Hypothalamus (tissue), 51 donors: ENCODE data around the gene MRGPRE.

Experiments used
- DNase-seq, 51 donors: peaks; one replicate each; lab custom pipeline; 2025; lab: John Stamatoyannopoulos, UW

MRGPRE gene

DNA sequence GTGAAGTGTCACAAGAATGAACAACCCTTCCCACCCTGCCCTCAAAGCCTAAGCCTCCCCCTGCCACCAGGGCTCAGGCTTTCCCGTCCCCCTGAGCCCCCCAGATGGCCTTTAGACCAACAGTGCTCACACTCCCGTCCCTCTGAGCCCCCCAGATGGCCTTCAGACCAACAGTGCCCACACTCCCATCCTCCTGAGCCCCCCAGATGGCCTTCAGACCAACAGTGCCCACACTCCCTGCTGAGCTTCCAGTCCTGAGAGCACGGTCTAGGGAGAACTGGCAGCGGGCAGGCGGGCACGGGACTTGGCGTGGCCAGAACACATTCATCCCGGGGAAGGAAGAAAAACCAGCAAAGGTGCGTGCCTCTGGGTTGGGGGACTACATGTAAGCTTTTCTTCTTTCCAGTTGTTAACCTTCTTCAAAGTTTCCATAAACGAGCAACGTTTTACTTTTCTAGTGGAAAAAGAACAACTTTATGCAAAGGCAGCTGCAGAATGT is 16.1 kb downstream of the MRGPRE start:
- no peak for DNase-seq

DNA sequence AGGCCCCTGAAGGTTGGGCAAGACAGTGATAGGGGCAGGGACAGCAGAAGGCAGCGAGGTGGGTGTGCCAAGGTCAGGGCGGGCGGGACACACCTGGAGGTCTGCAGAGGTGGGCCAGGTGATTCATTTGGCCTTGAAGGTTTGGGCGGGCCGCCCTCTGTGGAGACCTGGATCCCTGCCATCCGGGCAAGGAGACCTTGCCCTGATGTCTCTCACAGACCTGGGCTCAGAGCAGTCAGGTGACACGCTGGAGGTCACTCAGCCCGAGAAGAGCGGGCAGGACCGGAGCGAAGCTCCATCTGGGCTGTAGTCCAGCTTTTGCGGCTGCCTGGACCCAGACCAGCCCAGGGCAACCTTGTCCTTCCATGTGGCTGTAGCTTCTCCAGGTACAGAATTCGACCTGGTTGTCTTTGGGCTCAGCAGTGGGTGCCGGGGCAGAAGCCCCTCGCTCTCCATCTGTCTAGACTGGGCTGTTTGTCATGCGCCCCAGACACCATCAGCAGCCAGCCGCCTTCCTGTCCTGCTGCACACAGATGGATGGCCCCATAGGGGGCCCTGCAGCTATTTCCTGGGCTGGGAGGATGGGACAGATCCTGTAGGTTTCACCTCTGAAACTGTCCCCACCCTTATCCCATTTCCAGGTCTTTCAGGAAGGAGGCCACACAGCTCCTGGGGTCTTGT is 16.7 kb downstream of the MRGPRE start:
- DNase-seq, result no peak

DNA sequence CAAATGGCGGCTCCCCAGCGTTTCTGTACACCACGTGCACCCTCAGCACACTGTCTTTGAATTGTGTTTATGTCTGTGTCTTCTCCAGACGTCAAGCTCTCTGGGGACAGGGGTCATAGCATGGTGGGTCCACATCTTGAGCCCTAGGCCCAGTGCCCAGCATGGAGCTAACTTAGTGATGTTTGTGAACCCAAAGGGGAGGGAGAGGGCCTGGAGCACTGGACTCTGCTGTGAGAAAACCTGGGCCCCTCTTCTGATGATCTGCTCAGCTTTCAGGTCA is 17.9 kb downstream of the MRGPRE start:
- no peak for DNase-seq

DNA sequence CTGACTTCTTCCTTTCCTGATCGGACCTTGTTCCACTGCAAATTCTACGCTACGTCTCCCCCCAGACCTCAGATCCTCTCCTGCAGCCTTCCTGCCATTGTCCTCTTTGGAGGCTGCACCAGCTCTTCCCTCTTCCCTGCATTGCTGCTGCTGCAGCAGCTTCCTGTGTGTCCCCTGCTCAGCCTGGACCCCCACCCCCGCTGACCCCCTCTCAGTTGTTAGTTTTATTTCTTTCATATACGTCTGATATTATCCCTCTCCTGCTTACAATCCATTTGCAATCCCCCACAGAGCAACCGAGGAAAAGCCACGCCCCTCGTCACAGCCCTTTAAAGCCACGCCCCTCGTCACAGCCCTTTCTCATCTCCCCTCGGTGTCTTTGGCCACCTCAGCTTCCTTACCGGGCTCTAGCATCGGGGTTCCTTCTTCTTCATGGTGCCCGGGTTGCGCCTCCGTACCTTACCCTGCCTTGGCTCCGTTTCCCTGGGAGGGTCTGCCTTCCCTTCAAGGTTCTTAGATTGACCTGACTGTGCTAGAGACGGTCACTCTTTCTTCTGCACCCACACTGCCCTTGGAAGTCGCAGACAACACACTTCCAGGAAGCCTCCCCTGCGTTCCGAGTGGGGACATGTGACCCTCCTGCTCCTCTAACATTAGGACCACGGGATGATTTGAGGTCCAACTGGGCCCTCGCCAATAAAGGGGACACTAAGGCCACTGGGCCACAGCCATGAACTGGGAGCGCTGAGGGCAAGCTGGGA is 18.4 kb downstream of the MRGPRE start:
- no peak for DNase-seq

DNA sequence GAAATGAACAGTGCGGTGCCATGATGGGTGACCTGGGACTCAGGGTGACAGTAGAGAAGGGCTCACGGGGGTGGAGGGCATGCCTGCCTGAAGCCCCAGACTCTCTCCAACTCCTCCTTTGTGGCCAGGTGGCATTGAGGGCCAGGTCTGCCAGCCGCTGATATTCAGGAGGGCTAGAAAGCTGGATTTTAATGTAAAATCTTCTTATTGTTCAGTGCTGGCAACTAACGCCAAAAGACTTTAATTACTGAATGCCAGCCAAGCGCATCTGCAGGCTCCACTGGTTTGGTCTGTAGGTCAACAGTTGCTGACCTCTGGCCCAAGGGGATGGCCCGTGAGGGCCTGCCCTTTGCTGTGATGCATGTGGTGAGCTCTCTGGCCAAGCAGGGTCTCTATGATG is 23.9 kb downstream of the MRGPRE start:
- DNase-seq, result no peak

DNA sequence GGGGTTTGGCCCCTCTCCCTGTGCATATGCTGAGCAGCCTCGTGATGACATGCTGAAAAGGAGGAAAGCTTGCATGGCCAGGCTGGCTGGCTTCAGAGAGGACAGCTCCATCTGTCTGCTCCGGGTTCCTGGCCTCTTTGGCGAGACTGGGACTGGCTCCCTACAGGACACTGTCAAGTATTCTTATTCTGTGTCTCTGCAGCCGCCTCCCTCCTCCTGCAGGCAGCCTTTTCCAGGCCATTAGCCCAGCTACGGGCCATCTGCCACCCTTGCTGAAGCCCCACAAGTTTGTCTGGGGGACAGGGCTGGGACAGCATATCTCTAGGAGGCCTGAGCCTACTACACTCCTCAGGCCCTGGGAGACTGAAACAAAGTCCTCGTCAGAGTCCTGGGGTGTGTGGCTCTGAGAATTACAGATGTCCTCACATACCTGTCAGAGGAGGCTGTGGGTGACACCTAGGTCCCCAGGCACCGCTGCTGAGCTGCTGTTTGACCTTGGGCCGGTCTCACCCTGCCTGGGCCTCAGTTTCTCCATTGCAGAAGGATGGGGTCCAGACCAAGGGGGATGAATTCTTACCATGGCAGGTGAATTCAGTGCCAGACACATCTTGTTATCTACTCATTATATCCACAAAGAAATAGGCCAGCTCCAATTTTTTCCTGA is 24.6 kb downstream of the MRGPRE start:
- no peak for DNase-seq

DNA sequence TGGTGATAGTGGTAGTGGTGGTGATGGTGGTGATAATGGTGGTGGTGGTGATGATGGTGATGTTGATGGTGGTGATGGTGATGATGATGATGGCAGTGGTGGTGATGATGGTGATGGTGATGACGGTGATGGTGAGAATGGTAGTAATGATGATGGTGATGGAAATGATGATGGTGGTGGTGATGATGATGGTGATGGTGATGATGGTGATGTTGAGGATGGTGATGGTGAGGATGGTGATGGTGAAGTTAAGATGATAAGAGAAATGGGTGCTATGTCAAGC is 25.4 kb downstream of the MRGPRE start:
- DNase-seq, result no peak

DNA sequence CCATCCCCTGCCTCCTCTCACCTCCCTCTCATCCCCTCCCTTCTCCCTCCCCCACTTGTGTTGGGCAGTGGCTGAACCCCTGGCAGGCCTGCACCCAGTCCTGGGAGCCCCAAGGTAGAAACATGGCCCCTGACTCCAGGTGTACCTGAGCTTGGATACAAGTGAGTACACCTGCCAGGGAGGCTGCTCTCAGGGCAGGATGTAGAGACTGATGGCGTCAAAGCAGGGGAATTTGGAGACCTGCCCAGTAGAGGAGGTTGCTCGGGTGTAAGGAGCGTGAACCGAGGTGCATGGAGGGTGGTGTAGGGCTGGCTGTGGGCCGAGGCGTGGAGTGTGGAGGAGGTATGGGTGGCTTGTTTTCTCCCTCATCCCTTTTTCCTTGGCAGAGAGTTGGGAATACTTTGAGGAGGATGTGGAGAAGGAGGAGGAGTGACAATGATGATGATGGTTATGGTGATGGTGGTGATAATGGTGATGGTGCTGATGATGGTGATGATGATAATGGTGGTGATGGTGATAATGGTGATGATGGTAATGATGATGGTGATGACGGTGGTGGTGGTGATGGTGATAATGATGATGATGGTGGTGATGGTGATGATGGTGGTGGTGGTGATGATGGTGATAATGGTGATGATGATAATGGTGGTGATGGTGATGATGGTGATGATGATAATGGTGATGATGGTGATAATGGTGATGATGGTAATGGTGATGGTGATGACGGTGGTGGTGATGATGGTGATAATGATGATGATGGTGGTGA is 25.9 kb downstream of the MRGPRE start:
- no peak for DNase-seq

DNA sequence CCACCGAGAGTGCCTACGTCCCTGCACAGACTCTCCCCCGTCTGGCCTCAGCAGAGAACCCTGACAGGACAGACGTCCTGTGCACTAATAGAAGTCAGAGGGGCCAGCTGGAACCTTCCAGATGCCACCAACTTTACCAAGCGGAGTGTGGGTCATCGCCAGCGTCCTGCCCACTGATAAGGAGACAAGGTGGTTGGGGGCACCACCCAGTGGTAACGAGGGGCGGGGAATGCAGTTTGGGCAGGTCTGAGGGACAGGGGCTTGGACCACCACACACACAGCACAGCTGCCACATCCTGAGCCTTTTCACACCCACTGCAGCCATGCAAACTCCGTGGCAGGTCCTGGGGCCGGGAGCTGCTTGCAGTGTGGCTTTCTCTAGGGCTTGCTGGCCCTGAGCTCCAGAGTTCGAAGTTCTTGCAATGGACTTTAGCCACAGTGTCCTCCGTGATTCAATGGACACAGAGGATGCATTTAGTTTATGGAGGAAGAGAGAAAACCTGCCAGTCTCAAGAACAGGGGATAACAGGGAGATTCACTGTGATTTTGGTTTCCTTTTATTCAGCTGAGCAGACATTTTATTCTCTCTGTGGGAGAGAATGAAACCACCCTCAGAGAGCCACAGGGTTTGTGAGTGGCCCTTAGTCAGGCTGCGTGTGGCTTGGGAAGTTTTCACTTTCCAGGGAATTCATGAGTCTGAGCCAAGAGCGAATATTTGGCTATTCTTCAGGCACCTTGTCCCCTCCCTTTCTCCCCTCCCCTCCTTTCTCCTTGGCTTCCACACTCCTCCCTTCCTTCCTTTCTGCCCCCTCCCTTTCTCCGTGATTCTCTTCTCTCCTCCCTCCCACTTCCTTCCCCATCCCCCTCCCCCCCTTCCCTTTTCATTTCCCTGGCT is 26.7 kb downstream of the MRGPRE start:
- DNase-seq, result no peak

DNA sequence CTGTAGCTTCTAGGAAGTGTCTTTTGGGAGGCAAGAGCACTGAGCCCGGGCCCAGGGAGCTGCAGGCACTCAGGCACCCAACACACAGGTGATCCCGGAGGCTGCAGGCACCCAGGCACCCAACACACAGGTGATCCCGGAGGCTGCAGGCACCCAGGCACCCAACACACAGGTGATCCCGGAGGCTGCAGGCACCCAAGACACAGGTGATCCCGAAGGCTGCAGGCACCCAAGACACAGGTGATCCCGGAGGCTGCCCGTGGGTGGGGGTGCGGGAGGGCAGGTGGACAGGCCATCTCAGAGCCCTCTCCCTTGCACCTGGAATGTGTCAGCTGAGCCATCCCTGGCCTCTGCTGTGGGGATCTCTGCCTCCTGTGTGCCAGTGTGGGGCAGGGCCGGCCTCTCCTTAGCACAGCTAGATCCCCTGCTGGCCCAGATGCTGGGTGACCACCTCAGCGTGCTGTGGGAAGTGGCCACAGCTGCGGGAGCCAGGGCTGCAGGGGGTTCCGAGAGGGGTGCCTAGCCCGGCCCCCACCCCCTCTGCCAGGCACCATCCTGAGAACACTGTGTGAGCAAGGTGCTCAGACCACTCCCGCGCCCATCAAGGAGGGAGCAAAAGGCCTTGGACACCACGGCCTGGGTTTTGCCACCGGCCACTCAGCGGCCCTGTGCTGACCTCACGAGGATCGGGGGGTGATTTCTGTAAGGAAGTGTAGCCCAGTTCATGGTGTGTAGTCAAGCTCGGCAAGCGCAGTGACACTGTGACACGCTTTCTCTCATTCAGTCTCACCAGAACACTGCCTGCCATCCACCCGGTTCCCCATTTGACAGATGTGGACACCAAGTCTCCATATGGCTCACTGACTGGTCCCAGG is 27.8 kb downstream of the MRGPRE start:
- DNase-seq, result no peak

DNA sequence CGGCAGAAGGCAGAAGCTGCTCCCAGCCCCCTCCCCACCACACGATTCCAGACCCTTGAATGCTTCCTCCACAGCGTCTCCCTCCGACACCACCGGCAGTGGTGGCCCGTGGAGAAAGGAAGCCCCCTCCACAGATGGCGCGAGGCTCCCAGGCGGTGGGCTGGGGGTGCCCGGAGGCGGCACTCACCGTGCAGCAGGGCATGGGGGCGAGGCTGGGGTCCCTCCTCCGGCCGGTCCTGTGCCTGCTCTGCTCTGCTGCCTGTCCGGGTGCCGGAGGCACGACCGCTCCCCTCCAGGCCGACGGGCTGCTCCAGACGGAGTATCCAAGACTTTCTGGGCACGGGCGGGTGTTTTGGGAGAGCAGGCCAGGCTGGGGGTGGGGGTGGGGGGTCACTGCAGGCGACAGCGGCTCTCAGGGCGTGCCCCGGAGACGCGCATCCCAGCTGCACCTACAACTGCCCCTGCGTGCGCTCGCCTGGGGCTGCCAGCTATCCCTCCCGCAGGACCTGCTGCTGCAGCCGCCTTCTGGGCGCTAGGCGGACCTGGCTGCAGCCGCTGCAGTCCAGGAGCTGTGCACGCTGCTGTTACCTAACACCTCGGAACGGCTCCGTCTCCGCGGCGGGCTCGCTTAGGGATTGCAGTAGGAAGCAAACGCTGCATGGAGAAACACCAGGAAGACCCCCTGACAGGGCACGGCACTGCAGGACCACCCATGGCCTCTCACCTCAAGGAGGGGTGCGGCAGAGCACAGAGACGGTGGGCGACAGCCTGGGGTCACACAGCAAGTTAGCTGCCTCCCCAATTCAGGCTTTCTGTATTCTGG is 28.8 kb downstream of the MRGPRE start:
- no peak for DNase-seq

DNA sequence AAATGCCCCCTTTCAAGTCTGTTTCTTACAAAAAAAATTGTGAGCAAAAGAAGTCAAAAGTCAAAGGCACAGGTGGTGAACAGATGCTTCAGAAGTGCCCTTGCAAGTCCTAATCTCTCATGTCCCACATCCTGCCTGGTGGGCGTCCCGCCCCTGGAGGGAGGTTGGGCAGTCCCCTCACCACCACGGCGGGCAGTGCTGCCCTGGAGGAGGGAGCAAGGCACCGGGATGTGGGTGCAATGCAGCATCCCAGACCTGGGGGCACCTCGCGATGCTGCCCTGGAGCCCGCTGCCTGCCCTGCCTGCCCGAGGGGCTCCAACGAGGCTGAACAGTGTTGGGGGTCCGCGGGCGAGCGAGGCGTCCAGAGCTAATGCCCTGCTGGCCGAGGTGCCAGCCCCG is 29.5 kb downstream of the MRGPRE start:
- DNase-seq, result no peak

DNA sequence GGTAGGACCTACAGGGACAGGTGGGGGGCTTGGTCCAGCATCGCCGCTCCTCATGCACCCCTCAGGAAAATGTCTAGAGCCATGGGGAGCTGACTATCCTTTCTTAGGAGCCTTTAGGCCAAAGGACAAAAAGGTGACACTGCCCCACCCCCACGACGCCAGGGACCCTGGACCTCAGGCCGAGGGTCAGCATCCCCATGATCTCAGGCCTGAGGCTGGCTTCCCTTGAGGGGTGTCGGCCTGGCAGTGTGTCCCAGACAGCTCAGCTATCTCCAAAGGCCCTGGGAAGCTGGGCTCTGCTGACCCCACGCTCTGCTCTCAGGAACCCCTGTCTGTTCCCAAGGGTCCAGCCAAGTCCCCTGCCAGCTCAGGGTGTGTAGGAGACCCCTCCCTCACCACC is 29.9 kb downstream of the MRGPRE start:
- DNase-seq, result no peak

DNA sequence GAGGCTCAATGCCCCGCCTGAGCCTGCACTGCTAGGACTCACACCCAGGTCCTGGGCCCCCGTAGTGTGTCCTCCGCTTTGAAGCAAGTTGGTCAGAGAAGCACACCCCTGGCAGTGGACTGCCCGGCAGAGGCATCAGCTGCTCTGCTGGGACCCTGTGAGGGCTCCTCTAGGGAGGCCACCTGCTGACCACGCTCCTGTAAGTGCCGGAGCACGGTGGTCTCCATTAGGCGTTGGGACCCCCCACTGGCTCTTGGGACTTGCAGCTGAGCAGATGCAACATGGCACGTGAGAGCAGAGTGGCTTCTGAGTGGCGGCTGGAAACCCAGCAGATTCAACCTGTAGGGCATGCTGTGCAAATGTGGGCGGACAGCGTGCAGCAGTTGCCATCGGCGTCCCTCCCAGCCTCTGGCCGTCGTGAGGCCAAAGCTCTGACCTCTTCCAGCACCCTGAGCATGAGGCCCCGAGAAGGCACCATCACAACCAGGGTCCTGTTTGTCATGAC is 30.5 kb downstream of the MRGPRE start:
- no peak for DNase-seq

DNA sequence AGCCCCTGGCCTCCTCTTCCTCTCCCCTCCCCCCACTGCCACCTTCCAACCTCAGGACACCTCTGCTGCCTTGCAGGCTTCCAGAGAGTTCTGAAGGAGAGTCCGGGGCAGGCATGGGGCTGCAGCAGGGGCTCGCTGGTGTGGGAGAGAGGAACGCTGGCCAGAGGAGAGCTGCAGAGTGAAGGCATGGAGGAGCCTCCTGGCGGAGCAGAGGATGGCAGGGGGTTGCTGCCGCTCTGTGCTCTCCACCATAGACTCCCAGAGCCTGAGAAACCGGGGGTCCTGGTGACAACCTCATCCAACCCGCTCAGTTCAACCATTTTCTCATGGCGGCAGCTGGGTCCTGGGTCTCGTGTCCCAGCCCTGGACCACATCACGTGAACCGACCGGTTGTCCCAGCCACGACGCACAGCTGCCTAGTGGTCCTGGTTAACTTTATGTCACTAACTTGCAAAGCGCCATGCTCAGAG is 31.1 kb downstream of the MRGPRE start:
- DNase-seq, result no peak

DNA sequence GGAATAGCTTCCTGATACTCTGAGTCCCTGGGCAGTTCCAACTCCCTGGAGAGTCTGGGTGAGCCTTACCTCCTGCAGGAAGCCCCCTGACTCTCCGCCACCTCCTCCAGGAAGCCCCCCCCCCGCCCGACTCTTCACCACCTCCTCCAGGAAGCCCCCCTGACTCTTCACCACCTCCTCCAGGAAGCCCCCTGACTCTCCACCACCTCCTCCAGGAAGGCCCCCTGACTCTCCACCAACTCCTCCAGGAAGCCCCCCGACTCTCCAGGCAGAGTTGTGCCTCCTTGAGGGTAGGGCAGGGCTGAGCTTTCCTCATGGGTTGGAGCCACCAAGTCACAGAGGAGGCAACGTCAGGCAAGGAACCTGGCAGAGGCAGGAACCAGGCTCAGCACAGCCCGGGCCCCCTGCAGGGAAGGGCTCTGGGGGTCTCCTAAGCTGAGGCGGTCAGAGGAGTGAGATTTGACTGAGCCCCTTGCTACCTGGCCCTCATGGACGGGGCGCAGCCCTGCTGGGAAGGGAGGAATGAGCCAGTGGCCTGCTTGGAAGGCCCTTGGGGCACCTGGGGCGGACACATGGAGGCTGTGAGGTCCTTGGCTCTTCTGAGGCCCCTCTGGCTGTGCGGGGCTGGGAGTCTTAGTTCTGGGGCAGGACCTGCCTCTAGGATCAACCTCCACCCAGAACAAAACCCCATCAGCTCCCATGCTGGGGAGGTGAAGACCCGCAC is 31.7 kb downstream of the MRGPRE start:
- DNase-seq, result no peak

DNA sequence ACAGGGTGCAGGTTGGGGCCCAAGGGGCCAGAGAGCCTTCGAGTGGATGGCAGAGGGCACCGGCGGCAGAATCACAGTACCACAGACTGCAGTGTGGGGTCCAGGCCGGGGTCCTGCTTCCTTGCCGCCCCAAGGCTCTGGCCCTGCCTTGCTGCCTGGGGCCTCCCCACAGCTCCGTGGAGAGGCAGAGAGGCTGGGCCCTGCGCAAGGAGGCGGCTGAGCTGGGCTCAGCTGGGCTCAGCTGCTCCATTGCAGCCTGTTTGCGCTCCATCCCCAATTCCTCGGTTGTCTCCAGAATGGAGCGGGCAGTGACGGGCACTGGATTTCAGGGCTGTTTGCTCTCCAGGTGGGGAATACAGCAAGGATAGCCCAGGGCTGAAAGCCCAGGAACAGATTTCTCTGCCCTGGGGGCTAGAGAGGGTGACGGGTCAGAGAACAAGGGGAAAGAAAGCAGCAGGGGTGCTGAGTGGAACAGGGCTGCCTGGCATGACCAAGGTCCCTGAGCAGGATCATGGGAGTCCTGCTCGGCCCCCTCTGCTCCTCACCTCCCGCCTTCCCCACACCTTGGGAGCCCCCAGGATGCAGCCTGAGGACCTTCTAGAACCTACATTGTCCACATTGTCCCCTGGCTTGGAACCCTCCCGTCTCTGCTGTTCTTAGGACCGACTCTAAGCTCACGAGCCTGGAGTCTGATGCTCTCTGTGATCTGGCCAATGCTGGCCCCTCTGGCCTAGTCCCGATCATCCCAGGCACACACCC is 32.5 kb downstream of the MRGPRE start:
- no peak for DNase-seq
